Glutamatergic neuron (in vitro differentiated cells): ENCODE measurements around the gene CCDC171. TPM values are rescaled to one million over a fixed set of nuclear protein-coding genes. Genes with fewer than 3 reads are reported as not detected.

ENCODE experiments used
- DNase-seq: peaks from one replicate; pipeline ENCODE4 v3.0.0; 2022
- H3K27ac Mint-ChIP-seq: one replicate; pipeline ENCODE4 v1.8.0; 2020; ENCODE audit warnings: mild to moderate bottlenecking, mixed read lengths, inconsistent platforms; ENCODE audit not compliant: unreplicated experiment
- H3K27me3 Mint-ChIP-seq: one replicate; pipeline ENCODE4 v1.8.0; 2020; ENCODE audit warnings: mild to moderate bottlenecking, moderate library complexity, mixed read lengths, inconsistent platforms; ENCODE audit not compliant: unreplicated experiment
- H3K36me3 Mint-ChIP-seq: one replicate; pipeline ENCODE4 v1.8.0; 2020; ENCODE audit warnings: mild to moderate bottlenecking, mixed read lengths, inconsistent platforms; ENCODE audit not compliant: unreplicated experiment
- H3K4me1 Mint-ChIP-seq: one replicate; pipeline ENCODE4 v1.8.0; 2020; ENCODE audit warnings: mild to moderate bottlenecking, low read depth, mixed read lengths, inconsistent platforms; ENCODE audit not compliant: unreplicated experiment
- H3K4me3 Mint-ChIP-seq: one replicate; pipeline ENCODE4 v1.8.0; 2020; ENCODE audit warnings: mild to moderate bottlenecking, mixed read lengths, inconsistent platforms; ENCODE audit not compliant: unreplicated experiment
- H3K9me3 Mint-ChIP-seq: one replicate; pipeline ENCODE4 v1.8.0; 2020; ENCODE audit warnings: mild to moderate bottlenecking, moderate library complexity, mixed read lengths, inconsistent platforms; ENCODE audit not compliant: unreplicated experiment
- total RNA-seq: library from RNA; stranded (reverse); fragmentation: NEBNext Ultra II Directional; extraction: Animal tissue kit (Norgen Biotek cat#: 25700); gene quantifications from one replicate; pipeline ENCODE4 v1.2.1, GENCODE V29; 2021; ENCODE audit not compliant: unreplicated experiment
- TF ChIP-seq, protein P1 (sequence below): fragments of 200-600 bp; sonication (generic); IDR thresholded peaks from one replicate; pipeline ENCODE4 v1.5.0; 2021; ENCODE audit not compliant: partially characterized antibody, unreplicated experiment

Gene CCDC171
- total RNA-seq, 1 donor from 2014 or later: 3.2 TPM

DNA sequence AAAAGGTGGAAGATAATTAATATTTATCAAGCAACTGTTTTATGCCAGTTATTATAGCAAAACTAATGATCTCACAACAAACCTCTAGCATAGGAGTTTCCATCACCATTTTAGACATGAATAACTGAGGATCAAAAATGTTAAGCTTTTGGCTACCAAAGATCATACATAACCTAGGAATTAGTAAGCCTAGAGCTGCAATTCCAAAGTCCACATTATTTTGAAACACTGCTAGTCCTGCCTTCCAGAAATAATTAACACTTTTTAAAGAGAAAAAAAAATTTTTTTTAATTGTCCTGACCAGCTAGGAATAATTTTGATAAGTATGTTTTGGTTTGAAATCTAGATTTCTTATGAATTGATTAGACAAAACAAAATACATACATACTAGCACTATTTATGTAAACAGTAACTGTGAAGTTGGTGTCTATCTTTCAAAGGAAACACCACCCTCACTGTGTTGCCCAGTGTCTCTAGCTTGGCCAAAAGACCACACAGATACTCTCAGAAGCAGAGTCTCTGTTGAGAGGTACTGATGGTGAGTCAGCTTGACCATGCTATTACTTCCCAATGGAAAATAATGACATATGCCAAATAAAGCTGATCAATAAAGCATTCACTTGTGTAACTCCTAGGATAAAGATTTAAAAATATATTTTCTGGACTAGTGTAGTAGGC is 422.4 kb downstream of the CCDC171 start:
- Mint-ChIP-seq H3K27ac (no peak overlapping the region), H3K4me3 (no peak overlapping the region), H3K4me1 (no peaks in the 10 kb centered on the region), H3K9me3 (no peaks in the 10 kb centered on the region), H3K27me3 (no peaks in the 10 kb centered on the region), H3K36me3 (no peaks in the 10 kb centered on the region)
- no peak for DNase-seq
- TF ChIP-seq, protein P1, sequence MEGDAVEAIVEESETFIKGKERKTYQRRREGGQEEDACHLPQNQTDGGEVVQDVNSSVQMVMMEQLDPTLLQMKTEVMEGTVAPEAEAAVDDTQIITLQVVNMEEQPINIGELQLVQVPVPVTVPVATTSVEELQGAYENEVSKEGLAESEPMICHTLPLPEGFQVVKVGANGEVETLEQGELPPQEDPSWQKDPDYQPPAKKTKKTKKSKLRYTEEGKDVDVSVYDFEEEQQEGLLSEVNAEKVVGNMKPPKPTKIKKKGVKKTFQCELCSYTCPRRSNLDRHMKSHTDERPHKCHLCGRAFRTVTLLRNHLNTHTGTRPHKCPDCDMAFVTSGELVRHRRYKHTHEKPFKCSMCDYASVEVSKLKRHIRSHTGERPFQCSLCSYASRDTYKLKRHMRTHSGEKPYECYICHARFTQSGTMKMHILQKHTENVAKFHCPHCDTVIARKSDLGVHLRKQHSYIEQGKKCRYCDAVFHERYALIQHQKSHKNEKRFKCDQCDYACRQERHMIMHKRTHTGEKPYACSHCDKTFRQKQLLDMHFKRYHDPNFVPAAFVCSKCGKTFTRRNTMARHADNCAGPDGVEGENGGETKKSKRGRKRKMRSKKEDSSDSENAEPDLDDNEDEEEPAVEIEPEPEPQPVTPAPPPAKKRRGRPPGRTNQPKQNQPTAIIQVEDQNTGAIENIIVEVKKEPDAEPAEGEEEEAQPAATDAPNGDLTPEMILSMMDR: no peak

DNA sequence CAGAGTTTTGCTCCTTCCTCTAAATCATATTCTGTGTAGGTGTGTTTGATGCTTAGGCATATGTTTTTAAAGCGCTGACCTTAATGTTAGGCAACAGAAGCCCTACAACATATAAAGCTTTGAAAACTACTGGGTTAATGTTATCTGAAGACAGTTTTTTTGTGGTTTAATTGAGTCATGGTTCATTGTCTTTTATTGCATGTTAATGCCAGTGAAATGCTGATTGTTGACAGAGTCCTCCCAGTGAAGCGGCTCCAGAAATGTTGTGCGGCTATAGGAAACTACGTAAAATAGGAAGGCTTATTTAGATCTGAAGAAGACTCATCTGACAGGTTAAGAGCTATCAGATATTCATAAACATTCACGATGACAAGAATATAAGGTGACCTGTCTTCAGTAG is 424.6 kb downstream of the CCDC171 start:
- Mint-ChIP-seq H3K4me1 (no peaks in the 10 kb centered on the region), H3K36me3 (no peaks in the 10 kb centered on the region), H3K27ac (no peak overlapping the region), H3K4me3 (no peak overlapping the region), H3K27me3 (no peaks in the 10 kb centered on the region), H3K9me3 (no peaks in the 10 kb centered on the region)
- TF ChIP-seq, protein P1: no peak
- DNase-seq: no peak

DNA sequence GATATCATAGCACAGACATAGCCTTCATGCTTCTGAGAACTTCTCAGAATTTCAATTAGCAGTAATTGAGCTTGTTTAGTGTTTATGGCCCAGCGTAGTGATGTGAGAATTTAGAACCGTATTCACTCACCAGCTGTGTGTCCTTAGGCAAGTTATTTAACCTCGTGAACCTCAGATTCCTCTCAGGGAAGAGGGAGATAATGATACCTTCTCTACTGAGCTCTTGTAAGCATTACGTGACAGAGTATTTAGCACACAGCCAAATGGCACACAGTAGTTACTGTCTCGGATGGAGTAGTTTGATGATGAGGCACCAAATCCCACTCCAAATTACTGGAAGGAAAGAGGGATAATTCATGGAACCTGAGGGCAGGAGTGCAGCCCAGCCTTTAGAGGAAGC is 429.3 kb downstream of the CCDC171 start:
- no peaks in the 10 kb centered on the region for H3K36me3 Mint-ChIP-seq
- no peak for DNase-seq
- H3K4me1 Mint-ChIP-seq: no peaks in the 10 kb centered on the region
- TF ChIP-seq, protein P1: no peak
- H3K9me3 Mint-ChIP-seq: no peaks in the 10 kb centered on the region
- H3K27ac Mint-ChIP-seq: no peak overlapping the region
- peaks cover 1% of the 10 kb centered on the region for H3K27me3 Mint-ChIP-seq
- no peak overlapping the region for H3K4me3 Mint-ChIP-seq

DNA sequence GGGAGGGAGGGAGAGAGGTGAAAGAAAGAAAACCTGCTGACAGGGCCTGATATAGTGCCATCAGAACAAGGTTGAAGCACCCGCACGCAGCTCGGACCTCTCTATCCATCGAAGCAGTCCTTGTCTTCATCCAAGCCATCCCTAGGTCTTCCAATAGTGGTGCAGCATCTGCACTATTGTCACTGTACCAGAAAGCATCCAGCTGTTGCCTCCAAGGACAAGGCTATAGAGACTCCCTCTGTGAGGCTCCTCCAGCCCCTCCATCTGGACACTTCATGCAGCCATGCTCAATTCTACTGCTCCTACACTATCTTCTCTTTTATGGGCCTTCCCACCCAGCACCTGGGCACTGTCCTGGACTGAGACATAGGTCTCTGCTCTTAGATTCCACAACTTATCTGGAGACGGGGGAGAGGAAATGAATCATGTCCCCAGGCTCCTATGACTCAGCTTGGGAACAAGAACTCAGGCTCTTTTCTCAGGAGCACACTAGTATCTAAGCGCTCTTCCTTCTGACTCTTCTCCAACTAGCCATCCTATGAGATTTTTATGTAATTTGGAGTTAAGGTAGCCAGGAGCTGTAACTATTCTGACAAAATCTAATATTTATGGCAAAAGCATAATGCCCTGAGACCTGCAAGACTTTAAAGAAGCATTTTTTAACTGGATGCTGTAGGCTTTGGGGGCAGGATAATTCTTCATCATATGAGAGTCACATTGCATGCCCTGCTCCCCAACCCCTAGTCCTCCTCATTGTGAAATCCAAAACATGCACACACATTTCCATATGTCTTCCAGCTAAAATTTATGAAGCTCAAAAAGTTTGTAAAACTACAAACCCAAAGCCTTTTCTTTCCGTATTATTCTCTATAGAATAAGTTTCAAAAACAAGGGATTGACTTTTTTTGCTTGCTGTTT is 446.8 kb downstream of the CCDC171 start:
- H3K4me1 Mint-ChIP-seq: peaks cover 1% of the 10 kb centered on the region
- H3K27me3 Mint-ChIP-seq: peaks cover 2% of the 10 kb centered on the region
- H3K36me3 Mint-ChIP-seq: no peaks in the 10 kb centered on the region
- H3K4me3 Mint-ChIP-seq: no peak overlapping the region
- H3K27ac Mint-ChIP-seq: no peak overlapping the region
- no peaks in the 10 kb centered on the region for H3K9me3 Mint-ChIP-seq
- no peak for DNase-seq
- TF ChIP-seq, protein P1: no peak

DNA sequence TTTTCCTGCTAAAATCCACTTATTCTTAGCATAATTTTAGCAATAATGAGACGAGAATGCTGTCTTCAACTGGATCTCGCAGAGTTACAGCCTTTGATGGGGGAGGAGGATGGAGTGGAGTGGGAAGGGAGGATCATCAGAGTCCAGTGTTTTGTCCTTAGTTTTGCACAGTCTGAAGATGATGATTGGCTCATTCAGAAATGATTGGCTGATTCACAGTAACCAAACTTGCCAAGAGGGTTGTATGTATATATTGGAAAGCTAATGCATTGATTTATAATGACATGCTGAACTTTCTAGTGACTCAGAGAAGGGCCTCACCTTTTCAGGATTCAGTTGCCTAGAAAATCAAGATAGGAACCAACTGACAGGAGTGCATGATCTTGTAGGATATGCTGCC is 448.0 kb downstream of the CCDC171 start:
- no peaks in the 10 kb centered on the region for H3K36me3 Mint-ChIP-seq
- peaks cover 1% of the 10 kb centered on the region for H3K4me1 Mint-ChIP-seq
- no peak overlapping the region for H3K27ac Mint-ChIP-seq
- no peak for DNase-seq
- no peaks in the 10 kb centered on the region for H3K9me3 Mint-ChIP-seq
- H3K27me3 Mint-ChIP-seq: peaks cover 2% of the 10 kb centered on the region
- H3K4me3 Mint-ChIP-seq: no peak overlapping the region
- TF ChIP-seq, protein P1: no peak
